Loucy (cell line): ENCODE data around the gene CPLANE1.

Experiments used
- H2AFZ ChIP-seq: fragments of 200-600 bp; sonication (generic); 2 replicates; pipeline ENCODE4 v1.6.0; 2016; ENCODE audit warnings: antibody characterized with exemption, mild to moderate bottlenecking, low read length, moderate library complexity
- H3F3A ChIP-seq: fragments of 200-600 bp; 2 replicates; pipeline ENCODE4 v1.6.0; 2016; ENCODE audit warnings: antibody characterized with exemption, low read depth, mild to moderate bottlenecking
- H3K27me3 ChIP-seq: fragments of 200-600 bp; sonication (generic); 2 replicates; pipeline ENCODE4 v1.6.1; 2014; ENCODE audit warnings: low read length, mild to moderate bottlenecking; ENCODE audit not compliant: insufficient read depth, poor library complexity, severe bottlenecking
- H3K36me3 ChIP-seq: fragments of 200-600 bp; sonication (generic); 2 replicates; pipeline ENCODE4 v1.6.1; 2016; ENCODE audit warnings: low read length; ENCODE audit not compliant: insufficient read depth
- H3K4me1 ChIP-seq: fragments of 200-600 bp; sonication (generic); 2 replicates; pipeline ENCODE4 v1.5.1; 2014; ENCODE audit warnings: low read length, mild to moderate bottlenecking; ENCODE audit not compliant: insufficient read depth, poor library complexity, severe bottlenecking
- H3K4me2 ChIP-seq: fragments of 200-600 bp; sonication (generic); 2 replicates; pipeline ENCODE4 v1.6.0; 2014; ENCODE audit warnings: antibody characterized with exemption, low read length, low read depth, mild to moderate bottlenecking; ENCODE audit not compliant: poor library complexity, severe bottlenecking
- H3K4me3 ChIP-seq: fragments of 200-600 bp; sonication (generic); 2 replicates; pipeline ENCODE4 v1.5.1; 2014; ENCODE audit warnings: low read length, mild to moderate bottlenecking, mixed read lengths; ENCODE audit not compliant: poor library complexity, severe bottlenecking
- H3K79me2 ChIP-seq: fragments of 200-600 bp; sonication (generic); 2 replicates; pipeline ENCODE4 v1.6.1; 2014; ENCODE audit warnings: low read length; ENCODE audit not compliant: insufficient read depth
- H3K9ac ChIP-seq: fragments of 200-600 bp; sonication (generic); 2 replicates; pipeline ENCODE4 v1.6.0; 2014; ENCODE audit warnings: mild to moderate bottlenecking, low read depth, low read length, moderate library complexity; ENCODE audit not compliant: poor library complexity, severe bottlenecking
- H3K9me2 ChIP-seq: fragments of 200-600 bp; sonication (generic); replicated peaks from 2 replicates; pipeline ENCODE4 v1.6.1; 2016; ENCODE audit warnings: low read depth, low read length, mixed read lengths
- H3K9me3 ChIP-seq: fragments of 200-600 bp; sonication (generic); 2 replicates; pipeline ENCODE4 v1.6.1; 2014; ENCODE audit warnings: mild to moderate bottlenecking, antibody characterized with exemption, low read length, low read depth; ENCODE audit not compliant: insufficient read depth
- H4K20me1 ChIP-seq: fragments of 200-600 bp; sonication (generic); 2 replicates; pipeline ENCODE4 v1.6.0; 2014; ENCODE audit warnings: antibody characterized with exemption, low read length, mild to moderate bottlenecking; ENCODE audit not compliant: insufficient read depth, poor library complexity, severe bottlenecking
- EZH2phosphoT487 ChIP-seq: fragments of 200-600 bp; IDR thresholded peaks from 2 replicates; pipeline ENCODE4 v1.6.1; 2018; ENCODE audit warnings: antibody characterized with exemption, mild to moderate bottlenecking, moderate library complexity, borderline replicate concordance
- TF ChIP-seq, protein P1 (sequence below): fragments of 200-600 bp; sonication (generic); conservative IDR thresholded peaks from 2 replicates; pipeline ENCODE4 v1.5.1; 2014; ENCODE audit warnings: mild to moderate bottlenecking, antibody characterized with exemption, low read length

CPLANE1 gene

GRCh38 chr5:37174928-37175327 lies 74.2 kb downstream of the CPLANE1 start:
- Histone ChIP-seq H3F3A (no peaks in the 10 kb centered on the region), H3K9me2 (no peaks in the 10 kb centered on the region), H3K9ac (no peak overlapping the region), H3K9me3 (no peaks in the 10 kb centered on the region), H2AFZ (no peak overlapping the region), H3K4me3 (no peak overlapping the region), H3K79me2 (no peaks in the 10 kb centered on the region), H3K4me1 (no peaks in the 10 kb centered on the region), H3K4me2 (no peak overlapping the region), H3K27me3 (no peaks in the 10 kb centered on the region), H3K36me3 (no peaks in the 10 kb centered on the region; the same call in 1 of the 2 replicates), H4K20me1 (no peaks in the 10 kb centered on the region)
- no peak for TF ChIP-seq EZH2phosphoT487
- TF ChIP-seq, protein P1, sequence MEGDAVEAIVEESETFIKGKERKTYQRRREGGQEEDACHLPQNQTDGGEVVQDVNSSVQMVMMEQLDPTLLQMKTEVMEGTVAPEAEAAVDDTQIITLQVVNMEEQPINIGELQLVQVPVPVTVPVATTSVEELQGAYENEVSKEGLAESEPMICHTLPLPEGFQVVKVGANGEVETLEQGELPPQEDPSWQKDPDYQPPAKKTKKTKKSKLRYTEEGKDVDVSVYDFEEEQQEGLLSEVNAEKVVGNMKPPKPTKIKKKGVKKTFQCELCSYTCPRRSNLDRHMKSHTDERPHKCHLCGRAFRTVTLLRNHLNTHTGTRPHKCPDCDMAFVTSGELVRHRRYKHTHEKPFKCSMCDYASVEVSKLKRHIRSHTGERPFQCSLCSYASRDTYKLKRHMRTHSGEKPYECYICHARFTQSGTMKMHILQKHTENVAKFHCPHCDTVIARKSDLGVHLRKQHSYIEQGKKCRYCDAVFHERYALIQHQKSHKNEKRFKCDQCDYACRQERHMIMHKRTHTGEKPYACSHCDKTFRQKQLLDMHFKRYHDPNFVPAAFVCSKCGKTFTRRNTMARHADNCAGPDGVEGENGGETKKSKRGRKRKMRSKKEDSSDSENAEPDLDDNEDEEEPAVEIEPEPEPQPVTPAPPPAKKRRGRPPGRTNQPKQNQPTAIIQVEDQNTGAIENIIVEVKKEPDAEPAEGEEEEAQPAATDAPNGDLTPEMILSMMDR = no peak; the same call in 1 of the 2 replicates

DNA sequence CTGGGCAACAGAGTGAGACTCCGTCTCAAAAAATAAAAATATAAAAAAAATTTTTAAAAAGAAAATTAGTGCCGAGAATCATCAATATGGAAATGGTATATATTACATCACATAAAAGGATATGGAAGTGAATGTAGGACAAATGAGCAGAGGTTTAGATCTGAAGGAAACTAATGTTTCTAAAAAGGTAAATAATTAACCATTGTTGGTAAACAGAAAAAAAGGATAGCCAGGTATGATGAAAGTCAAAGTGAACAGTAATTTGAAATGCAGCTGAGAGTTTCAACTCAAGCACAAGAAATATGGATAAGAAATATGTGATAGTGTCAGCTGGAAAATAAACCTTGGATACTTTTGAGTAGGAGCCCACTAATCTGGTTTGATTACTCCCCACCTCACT lies 76.2 kb downstream of the CPLANE1 start:
- TF ChIP-seq, protein P1 = no peak
- no peak for TF ChIP-seq EZH2phosphoT487
- H4K20me1 ChIP-seq = no peaks in the 10 kb centered on the region
- no peak overlapping the region for H3K9ac ChIP-seq
- no peaks in the 10 kb centered on the region for H3F3A ChIP-seq
- H3K79me2 ChIP-seq = no peaks in the 10 kb centered on the region
- H3K36me3 ChIP-seq = peaks cover 6% of the 10 kb centered on the region; the same call in 1 of the 2 replicates
- H3K4me1 ChIP-seq = no peaks in the 10 kb centered on the region
- no peaks in the 10 kb centered on the region for H3K9me2 ChIP-seq
- H3K9me3 ChIP-seq = no peaks in the 10 kb centered on the region
- no peaks in the 10 kb centered on the region for H3K27me3 ChIP-seq
- no peak overlapping the region for H3K4me3 ChIP-seq
- no peak overlapping the region for H3K4me2 ChIP-seq
- H2AFZ ChIP-seq = no peak overlapping the region

DNA sequence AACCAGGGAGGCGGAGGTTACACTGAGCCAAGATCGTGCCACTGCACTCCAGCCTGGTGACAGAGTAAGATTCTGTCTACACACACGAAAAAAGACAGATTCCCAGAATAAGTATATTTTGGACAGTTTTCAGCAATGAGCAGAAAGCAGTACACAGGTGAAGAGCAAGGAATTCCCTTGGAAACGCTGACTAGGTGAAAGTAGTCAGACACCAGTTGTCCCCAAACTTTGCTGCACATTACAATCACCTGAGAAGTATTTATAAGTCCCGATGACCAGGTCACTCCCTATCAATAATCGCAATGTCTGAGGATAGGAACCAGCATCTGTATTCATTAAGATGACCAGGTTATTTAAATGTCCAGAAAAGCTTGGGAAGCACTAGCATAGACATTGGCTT lies 78.3 kb downstream of the CPLANE1 start:
- Histone ChIP-seq H3K4me2 (no peak overlapping the region), H3K4me1 (no peaks in the 10 kb centered on the region), H3K9me3 (no peaks in the 10 kb centered on the region), H3K9ac (no peak overlapping the region), H4K20me1 (no peaks in the 10 kb centered on the region), H3K9me2 (no peaks in the 10 kb centered on the region), H3K36me3 (peaks cover 6% of the 10 kb centered on the region; the same call in 1 of the 2 replicates), H3K27me3 (no peaks in the 10 kb centered on the region), H3K4me3 (no peak overlapping the region), H3F3A (no peaks in the 10 kb centered on the region), H3K79me2 (no peaks in the 10 kb centered on the region), H2AFZ (no peak overlapping the region)
- TF ChIP-seq, protein P1 = no peak
- no peak for TF ChIP-seq EZH2phosphoT487
